Skeletal muscle satellite cell (primary cell): Measurements from ENCODE around the gene MYOM3.
"Not testable (repeated sequence)": the region's sequence is repeated elsewhere in the genome, so short reads cannot be mapped to it uniquely, and the experiment has no call there.

ENCODE experiments used
- H3K27me3 ChIP-seq: 2 replicates; pipeline ENCODE4 v1.7.0; 2013; ENCODE audit warnings: low read length; ENCODE audit not compliant: control insufficient read depth, insufficient read depth
- H3K36me3 ChIP-seq: 2 replicates; pipeline ENCODE4 v1.7.0; 2013; ENCODE audit warnings: mild to moderate bottlenecking, control low read depth, low read length; ENCODE audit not compliant: insufficient read depth
- H3K4me1 ChIP-seq: 2 replicates; pipeline ENCODE4 v1.7.0; 2013; ENCODE audit warnings: low read length; ENCODE audit not compliant: control insufficient read depth, insufficient read depth
- H3K4me2 ChIP-seq: 2 replicates; pipeline ENCODE4 v1.7.0; 2013; ENCODE audit warnings: mild to moderate bottlenecking, low read length
- H3K4me3 ChIP-seq: 2 replicates; pipeline ENCODE4 v1.7.0; 2013; ENCODE audit warnings: low read length
- H3K9ac ChIP-seq: 2 replicates; pipeline ENCODE4 v1.7.0; 2013; ENCODE audit warnings: mild to moderate bottlenecking, low read depth, low read length, moderate library complexity
- H3K9me3 ChIP-seq: replicated peaks from 2 replicates; pipeline ENCODE4 v1.7.0; 2013; ENCODE audit warnings: mild to moderate bottlenecking, control low read depth, low read length

The MYOM3 gene

DNA sequence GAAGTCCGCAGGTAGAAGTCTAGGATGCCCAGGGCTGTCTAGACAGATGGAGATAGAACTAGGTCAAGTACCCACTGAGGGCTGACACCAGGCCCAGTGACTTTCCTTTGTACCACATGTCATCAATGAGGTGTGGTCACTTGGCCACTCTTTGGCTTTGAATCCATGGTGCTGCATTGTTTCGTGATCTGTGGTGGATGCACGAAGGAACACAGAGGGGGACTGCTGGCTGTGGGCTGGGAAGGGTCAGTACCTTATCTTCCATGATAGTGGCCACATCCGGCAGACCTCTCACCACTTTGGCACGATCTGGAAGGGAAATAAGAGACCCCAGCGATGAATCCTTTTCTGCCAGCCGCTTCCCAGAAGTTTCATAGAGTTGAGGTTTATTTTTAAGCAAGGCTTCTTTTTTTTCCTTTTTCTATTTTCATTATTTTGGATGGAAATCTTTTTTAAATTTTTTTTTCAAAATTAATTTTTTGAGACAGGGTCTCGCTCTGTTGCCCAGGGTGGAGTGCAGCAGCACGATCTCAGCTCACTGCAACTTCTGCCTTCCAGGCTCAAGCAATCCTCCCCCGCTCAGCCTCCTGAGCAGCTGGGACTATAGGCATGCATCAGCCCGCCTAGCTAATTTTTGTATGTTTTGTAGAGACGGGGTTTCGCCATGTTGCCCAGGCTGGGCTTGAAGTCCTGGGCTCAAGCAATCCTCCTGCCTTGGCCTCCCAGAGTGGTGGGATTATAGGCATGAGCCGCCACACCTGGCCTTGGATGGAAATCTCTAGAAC, 53.1 kb downstream of the MYOM3 start:
- Histone ChIP-seq H3K4me1 (no peaks in the 10 kb centered on the region), H3K9ac (no peak overlapping the region), H3K27me3 (peaks cover 12% of the 10 kb centered on the region), H3K36me3 (no peaks in the 10 kb centered on the region), H3K4me3 (no peak overlapping the region), H3K9me3 (peaks cover 5% of the 10 kb centered on the region), H3K4me2 (no peak overlapping the region)

DNA sequence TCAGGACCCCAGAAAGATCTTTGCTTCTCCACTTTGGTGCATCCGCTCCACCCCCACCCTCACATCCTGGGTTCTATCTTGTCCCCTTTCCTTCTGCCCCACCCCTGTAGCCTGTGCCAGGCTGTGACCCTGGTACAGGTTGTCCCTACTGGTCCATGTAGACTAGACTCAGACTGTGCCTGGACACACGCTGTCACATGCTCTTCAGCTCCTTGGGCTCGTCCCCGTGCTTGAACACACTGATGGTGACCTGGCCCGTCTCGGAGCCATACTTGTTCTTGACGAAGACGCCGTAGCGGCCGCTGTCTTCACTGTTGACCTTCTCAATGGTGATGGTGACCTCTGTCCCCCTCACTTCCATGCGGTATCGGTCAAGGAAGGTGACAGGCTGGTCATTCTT, 54.8 kb downstream of the MYOM3 start:
- H3K4me3 ChIP-seq, result no peak overlapping the region
- no peak overlapping the region for H3K4me2 ChIP-seq
- no peaks in the 10 kb centered on the region for H3K36me3 ChIP-seq
- H3K4me1 ChIP-seq, result no peaks in the 10 kb centered on the region
- no peak overlapping the region for H3K9ac ChIP-seq
- peaks cover 2% of the 10 kb centered on the region for H3K9me3 ChIP-seq
- peaks cover 12% of the 10 kb centered on the region for H3K27me3 ChIP-seq

DNA sequence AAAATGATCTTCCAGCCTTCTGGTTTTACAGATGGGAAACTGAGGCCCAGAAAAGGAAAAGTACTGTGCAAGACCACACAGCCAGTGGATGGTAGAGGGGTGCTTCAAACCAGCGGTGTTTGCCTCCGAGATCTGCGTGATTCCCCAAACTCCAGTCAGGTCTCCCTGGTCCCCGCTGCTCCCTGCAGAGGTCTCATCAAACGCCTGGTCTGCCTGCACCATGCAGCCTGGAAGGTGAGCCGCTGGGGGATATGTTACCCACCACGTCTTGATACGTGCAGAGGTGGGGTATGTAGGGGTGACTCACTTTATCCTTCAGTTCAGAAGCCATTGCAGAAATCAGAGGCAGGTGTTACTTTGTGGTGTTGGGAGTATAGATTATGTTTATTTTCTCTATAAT, 56.3 kb downstream of the MYOM3 start:
- Histone ChIP-seq H3K4me1 (no peaks in the 10 kb centered on the region), H3K27me3 (peaks cover 12% of the 10 kb centered on the region), H3K9ac (no peak overlapping the region), H3K36me3 (no peaks in the 10 kb centered on the region), H3K4me3 (no peak overlapping the region), H3K9me3 (no peaks in the 10 kb centered on the region), H3K4me2 (no peak overlapping the region)

DNA sequence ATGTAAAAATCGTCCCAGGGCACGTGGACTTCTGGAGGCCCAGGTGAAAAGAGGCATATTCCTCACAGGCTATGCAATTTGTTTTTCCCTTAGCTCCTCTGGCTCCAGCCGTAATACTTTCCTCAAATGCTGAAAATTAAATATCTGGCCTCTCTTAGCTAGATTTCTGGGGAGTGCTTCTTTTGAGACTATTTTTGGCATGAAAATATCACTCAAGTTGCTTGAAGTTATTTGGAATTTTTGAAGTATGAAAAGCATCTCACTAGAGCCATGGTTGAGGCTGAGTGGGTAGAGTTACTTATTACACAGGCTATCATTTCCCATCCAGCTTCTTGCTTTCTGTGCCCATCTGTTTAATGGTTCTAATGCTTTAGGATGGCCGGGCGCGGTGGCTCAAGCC, 59.7 kb downstream of the MYOM3 start:
- H3K4me2 ChIP-seq, result no peak overlapping the region
- no peak overlapping the region for H3K9ac ChIP-seq

DNA sequence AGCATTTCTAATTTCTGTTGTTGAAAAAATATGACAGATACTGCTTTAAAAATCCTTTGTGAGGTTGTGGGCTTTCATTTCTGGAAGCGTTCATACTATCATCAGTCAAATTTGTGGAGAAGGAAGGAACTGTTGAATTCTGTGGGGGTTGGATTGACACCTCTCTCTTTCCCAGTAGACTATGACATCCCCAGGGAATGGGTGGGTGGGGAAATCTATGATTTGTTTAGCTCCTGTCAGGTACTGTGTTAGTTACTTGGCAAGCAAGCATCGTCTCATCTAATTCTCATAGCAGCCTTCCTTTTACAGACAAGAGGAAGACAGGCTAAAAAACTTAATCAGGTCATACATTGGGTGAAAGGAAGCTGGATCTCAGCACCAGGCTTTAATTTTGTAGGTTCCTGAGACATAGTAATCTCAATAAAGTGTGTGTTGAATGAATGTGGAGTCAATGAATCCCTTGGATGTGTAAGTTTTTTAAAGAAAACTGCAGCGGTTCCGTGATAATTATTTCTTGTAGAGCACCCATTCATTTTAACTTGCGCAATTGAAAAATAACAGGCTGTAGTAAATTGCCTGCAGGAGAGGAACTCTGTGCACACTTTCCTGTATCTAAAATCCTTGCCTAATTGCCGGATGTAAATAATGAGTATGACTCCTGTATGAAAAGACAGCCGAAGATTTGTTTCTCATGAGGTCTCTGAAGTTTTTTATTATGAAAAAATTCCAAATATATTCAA, 60.6 kb downstream of the MYOM3 start:
- no peaks in the 10 kb centered on the region for H3K36me3 ChIP-seq
- H3K9me3 ChIP-seq, result no peaks in the 10 kb centered on the region
- H3K27me3 ChIP-seq, result no peaks in the 10 kb centered on the region
- H3K4me2 ChIP-seq, result no peak overlapping the region
- no peak overlapping the region for H3K9ac ChIP-seq
- H3K4me3 ChIP-seq, result no peak overlapping the region
- H3K4me1 ChIP-seq, result peaks cover 15% of the 10 kb centered on the region

More for the DNA sequence above, 59.7 kb downstream of the MYOM3 start:
- H3K4me3 ChIP-seq, result no peak overlapping the region
- H3K36me3 ChIP-seq, result no peaks in the 10 kb centered on the region
- peaks cover 6% of the 10 kb centered on the region for H3K4me1 ChIP-seq
- peaks cover 2% of the 10 kb centered on the region for H3K27me3 ChIP-seq
- H3K9me3 ChIP-seq, result no peaks in the 10 kb centered on the region

DNA sequence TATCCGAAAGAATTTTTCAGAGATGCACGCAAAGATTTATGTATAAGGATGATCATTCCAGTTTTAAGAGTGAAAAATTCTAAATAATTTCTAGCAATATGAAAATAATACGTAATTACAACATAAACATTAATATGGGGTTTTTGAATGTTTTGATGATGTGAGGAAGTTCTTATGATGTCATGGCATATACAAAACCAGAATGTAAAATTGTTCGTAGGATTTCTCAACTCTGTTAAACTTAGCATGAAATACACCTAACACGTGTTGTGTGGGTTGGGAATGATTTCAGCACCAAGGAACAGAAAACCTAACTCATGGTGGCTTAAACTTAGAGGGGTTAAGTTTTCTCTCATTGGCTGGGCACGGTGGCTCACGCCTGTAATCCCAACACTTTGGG, 62.2 kb downstream of the MYOM3 start:
- H3K9ac ChIP-seq, result no peak overlapping the region
- H3K27me3 ChIP-seq, result no peaks in the 10 kb centered on the region
- peaks cover 22% of the 10 kb centered on the region for H3K4me1 ChIP-seq
- H3K9me3 ChIP-seq, result no peaks in the 10 kb centered on the region
- H3K36me3 ChIP-seq, result no peaks in the 10 kb centered on the region
- H3K4me2 ChIP-seq, result no peak overlapping the region
- H3K4me3 ChIP-seq, result no peak overlapping the region

DNA sequence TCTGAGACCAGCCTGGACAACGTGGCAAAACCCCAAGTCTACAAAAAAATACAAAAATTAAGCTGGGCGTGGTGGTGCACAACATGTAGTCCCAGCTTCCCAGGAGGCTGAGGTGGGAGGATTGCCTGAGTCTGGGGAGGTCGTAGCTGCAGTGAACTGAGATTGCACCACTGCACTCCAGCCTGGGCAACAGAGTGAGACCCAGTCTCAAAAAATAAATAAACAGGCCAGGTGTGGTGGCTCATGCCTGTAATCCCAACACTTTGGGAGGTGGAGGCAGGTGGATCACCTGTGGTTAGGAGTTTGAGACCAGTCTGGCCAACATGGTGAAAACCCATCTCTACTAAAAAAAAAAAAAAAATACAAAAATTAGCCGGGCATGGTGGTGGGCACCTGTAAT, 63.0 kb downstream of the MYOM3 start:
- H3K27me3 ChIP-seq, H3K9me3 ChIP-seq, H3K4me2 ChIP-seq, H3K4me3 ChIP-seq, H3K9ac ChIP-seq, H3K36me3 ChIP-seq: not testable (repeated sequence)
- peaks cover 22% of the 10 kb centered on the region for H3K4me1 ChIP-seq

DNA sequence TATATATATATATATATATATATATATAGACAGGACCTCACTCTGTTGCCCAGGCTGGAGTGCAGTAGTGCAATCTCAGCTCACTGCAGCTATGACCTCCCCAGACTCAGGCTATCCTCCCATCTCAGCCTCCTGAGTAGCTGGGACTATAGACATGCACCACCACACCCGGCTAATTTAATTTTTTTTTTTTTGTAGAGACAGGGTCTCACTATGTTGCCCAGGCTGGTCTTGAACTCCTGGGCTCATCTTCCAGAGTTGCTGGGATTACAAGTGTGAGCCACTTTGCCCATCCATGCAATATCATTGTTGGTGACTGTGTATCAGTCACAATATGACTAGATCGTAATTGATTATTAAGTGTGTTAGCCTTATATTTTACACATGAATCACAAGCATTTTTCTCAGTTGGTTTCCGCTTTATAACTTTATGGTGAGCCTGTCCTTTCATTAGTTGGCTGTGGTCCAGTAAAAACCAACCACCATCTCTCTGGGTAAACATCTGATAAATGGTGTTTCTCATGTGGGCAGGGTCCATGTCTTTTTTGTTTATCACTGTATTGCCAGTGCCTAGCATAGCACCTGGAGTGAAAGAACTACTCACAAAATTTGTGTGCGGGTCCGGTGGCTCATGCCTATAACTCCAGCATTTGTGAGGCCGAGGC, 63.6 kb downstream of the MYOM3 start:
- Histone ChIP-seq H3K4me3 (no peak overlapping the region), H3K9me3 (no peaks in the 10 kb centered on the region), H3K9ac (no peak overlapping the region), H3K27me3 (no peaks in the 10 kb centered on the region), H3K36me3 (no peaks in the 10 kb centered on the region), H3K4me1 (peaks cover 22% of the 10 kb centered on the region), H3K4me2 (no peak overlapping the region)

DNA sequence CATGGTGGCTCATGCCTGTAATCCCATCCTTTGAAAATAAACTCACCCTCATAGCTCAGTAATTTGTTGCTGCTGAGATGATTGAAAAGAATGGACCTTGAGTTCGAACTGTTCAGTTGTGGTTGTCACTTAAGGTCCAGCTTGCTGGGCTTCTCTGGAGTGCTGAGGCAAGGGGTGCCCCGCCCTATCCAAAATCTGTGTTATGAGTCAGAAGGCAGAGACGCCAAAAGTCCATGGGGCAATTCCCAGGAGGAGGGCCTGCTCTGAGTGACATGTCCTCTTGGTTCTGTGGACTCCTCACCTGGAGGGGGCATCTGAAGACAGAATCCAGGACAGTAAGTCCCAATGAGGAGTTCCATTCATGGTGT, 64.8 kb downstream of the MYOM3 start:
- Histone ChIP-seq H3K4me1 (peaks cover 22% of the 10 kb centered on the region), H3K27me3 (no peaks in the 10 kb centered on the region), H3K4me2 (peak overlapping the region; percentile 58), H3K36me3 (no peaks in the 10 kb centered on the region), H3K9me3 (no peaks in the 10 kb centered on the region), H3K9ac (no peak overlapping the region), H3K4me3 (peak overlapping the region; percentile 17)

DNA sequence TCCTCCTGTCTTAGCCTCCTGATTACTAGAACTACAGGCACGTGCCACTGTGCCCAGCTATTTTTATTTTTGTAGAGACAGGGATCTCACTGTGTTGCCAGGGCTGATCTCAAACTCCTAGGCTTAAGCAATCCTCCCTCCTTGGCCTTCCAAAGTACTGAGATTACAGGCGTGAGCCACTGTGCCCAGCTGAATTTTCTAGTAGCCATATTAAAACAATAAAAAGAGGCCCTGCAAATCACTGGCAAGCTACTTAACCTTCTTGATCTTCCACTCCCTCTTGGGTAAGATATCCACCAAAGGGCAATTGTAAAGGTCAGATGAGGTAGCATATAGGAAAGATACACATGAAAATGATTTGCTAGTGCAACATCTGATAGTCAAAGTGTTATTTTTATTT, 66.2 kb downstream of the MYOM3 start:
- no peaks in the 10 kb centered on the region for H3K9me3 ChIP-seq
- H3K36me3 ChIP-seq, result no peaks in the 10 kb centered on the region
- peak overlapping the region; percentile 55 for H3K4me2 ChIP-seq
- no peak overlapping the region for H3K4me3 ChIP-seq
- peaks cover 22% of the 10 kb centered on the region for H3K4me1 ChIP-seq
- no peaks in the 10 kb centered on the region for H3K27me3 ChIP-seq
- peak overlapping the region; percentile 31 for H3K9ac ChIP-seq

DNA sequence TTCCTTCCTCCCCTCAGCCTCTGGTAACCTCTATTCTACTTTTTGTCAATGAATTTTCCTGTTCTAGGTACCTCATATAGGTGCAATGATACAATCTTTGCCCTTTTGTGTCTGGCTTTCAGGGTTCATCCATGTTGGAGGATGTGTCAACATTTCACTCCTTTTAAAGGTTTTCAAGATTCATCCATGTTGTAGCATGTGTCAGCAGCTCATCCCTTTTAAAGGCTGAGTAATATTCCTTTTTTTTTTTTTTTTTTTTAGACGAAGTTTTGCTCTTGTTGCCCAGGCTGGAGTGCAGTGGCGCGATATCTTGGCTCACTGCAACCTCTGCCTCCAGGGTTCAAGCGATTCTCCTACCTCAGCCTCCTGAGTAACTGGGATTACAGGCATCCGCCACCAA, 67.3 kb downstream of the MYOM3 start:
- not testable (repeated sequence) for H3K4me2 ChIP-seq, H3K27me3 ChIP-seq, H3K9me3 ChIP-seq, H3K36me3 ChIP-seq, H3K4me3 ChIP-seq, H3K9ac ChIP-seq
- peaks cover 22% of the 10 kb centered on the region for H3K4me1 ChIP-seq
